GM12801 (cell line): ENCODE measurements around the gene CATSPER4.

Experiments
- CTCF ChIP-seq: IDR thresholded peaks from one replicate; pipeline ENCODE4 v1.5.1; 2011; ENCODE audit warnings: control low read depth; ENCODE audit not compliant: insufficient read length; ENCODE audit errors: extremely low read depth

The CATSPER4 gene

GRCh38 chr1:26177182-26177684, 13.2 kb upstream of the CATSPER4 start, which contains the start of gene CNKSR1:
TSS of gene CNKSR1 (plus strand) at chr1:26177491. CDS start at chr1:26177548, 57 bp downstream.
- no peak for TF ChIP-seq CTCF

- no peak for TF ChIP-seq CTCF
These were observed 10.3 kb upstream of the CATSPER4 start for GRCh38 chr1:26180010-26180506.

GRCh38 chr1:26181586-26182382, 8.6 kb upstream of the CATSPER4 start:
- no peak for TF ChIP-seq CTCF

- no peak for TF ChIP-seq CTCF
These were observed 8.1 kb upstream of the CATSPER4 start for GRCh38 chr1:26182383-26182696.

GRCh38 chr1:26184086-26184485, 6.3 kb upstream of the CATSPER4 start:
- TF ChIP-seq CTCF, result no peak

- TF ChIP-seq CTCF, result no peak
These were observed 5.5 kb upstream of the CATSPER4 start for GRCh38 chr1:26184883-26185282.

- TF ChIP-seq CTCF, result no peak
These were observed 2.5 kb upstream of the CATSPER4 start for GRCh38 chr1:26187882-26188281.
